ENCODE data around the gene KCNIP3.

- TF ChIP-seq, protein P1, sequence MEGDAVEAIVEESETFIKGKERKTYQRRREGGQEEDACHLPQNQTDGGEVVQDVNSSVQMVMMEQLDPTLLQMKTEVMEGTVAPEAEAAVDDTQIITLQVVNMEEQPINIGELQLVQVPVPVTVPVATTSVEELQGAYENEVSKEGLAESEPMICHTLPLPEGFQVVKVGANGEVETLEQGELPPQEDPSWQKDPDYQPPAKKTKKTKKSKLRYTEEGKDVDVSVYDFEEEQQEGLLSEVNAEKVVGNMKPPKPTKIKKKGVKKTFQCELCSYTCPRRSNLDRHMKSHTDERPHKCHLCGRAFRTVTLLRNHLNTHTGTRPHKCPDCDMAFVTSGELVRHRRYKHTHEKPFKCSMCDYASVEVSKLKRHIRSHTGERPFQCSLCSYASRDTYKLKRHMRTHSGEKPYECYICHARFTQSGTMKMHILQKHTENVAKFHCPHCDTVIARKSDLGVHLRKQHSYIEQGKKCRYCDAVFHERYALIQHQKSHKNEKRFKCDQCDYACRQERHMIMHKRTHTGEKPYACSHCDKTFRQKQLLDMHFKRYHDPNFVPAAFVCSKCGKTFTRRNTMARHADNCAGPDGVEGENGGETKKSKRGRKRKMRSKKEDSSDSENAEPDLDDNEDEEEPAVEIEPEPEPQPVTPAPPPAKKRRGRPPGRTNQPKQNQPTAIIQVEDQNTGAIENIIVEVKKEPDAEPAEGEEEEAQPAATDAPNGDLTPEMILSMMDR (conservative IDR thresholded peaks at IDR 0.05) = no peak
- TF ChIP-seq EZH2 (IDR thresholded peaks at IDR 0.05; ENCODE audit: low read depth) = no peak
Measured at GRCh38 chr2:95372845-95373244, 75.7 kb downstream of the KCNIP3 start.
